HG03025 (cell line): Measurements from ENCODE around the gene PYROXD2.

ENCODE experiments used
- ATAC-seq: cut with Tn5 transposase; IDR thresholded peaks from one replicate; pipeline ENCODE4 v1.9.1; 2021; ENCODE audit warnings: mild to moderate bottlenecking, moderate library complexity; ENCODE audit not compliant: unreplicated experiment, low FRiP score

PYROXD2 gene

GRCh38 chr10:98414932-98415730, at the start of gene PYROXD2:
Gene PYROXD2 (minus strand): TSS chr10:98415182. CDS start chr10:98415135, 47 bp downstream.
- ATAC-seq, result no peak

GRCh38 chr10:98463976-98464754, 49.2 kb upstream of the PYROXD2 start:
- ATAC-seq, result no peak

- ATAC-seq, result no peak
Measured at GRCh38 chr10:98463016-98463415, 48.0 kb upstream of the PYROXD2 start.

GRCh38 chr10:98461500-98461842, 46.5 kb upstream of the PYROXD2 start:
- ATAC-seq, result no peak

DNA sequence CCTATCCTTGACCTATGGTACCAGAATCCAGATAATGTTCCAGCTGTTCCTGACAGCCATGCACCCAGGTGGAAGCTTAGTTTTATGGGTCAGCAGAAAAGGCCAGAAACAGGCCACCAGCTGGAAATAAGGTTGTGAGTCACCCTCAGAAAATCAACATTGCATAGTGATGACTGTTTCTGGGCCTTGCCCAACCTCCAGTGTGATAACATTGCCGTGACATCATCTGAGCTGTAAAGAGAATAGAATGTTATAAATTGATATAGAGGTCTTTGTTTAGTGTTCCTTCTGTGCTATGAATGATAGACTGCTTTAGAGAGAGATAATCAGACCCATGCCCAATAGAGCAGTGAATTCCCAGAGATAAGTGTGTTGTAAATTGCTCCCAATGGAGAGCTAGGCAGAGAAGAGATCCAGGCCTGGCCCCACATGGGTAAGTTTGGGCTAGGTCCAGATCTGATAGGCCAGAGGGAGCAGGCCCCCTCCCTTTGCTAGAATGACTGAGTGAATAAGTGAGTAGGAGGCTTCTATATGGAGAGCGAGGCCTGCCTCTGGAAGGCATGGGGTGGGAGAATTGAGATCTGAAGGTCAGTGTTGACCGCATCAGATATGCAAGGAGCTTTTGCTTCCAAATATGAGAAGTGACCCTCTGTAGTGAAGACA, 46.0 kb upstream of the PYROXD2 start:
- no peak for ATAC-seq

GRCh38 chr10:98458809-98459784, 44.1 kb upstream of the PYROXD2 start:
- no peak for ATAC-seq

DNA sequence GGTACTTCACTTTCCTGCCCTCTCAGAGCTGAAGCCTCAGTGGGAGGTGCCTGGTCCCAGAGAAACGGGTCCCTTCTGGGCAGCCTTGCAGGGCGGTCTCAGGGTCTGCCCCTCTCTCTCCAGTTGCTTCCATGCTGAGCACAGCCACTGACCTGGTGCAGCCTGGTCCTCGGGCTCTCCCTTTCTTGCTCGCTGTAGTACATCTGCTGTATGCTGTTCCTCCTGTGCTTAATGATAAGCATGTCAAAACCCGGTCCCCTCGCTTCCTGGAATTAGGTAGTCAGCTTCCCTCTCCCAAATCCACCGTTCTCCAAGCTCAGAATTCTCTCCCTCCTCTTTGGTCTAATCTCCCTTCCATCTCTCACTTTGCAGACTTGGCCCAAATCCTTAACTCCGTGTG, 42.7 kb upstream of the PYROXD2 start:
- no peak for ATAC-seq

- no peak for ATAC-seq
Measured at GRCh38 chr10:98456686-98457482, 41.9 kb upstream of the PYROXD2 start.

- no peak for ATAC-seq
Measured at GRCh38 chr10:98456043-98456570, 41.1 kb upstream of the PYROXD2 start.

DNA sequence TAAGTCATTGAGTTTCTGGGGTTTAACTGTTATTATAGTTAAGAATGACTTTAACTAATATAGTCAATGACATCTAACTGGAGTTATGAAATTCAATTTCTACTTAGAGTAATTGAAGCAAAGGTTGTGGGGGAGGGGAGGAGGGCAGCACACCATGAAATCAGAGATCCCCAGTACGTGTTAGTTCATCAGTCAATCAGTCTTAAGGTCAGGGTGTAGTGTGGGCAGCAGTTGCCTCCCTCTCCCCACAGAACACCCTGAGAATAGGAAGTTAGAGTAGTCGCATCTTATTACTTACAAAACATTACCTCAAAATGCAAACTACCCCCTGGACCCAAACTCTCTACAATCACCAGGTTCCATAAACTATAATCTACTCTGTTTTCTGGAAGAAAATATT, 38.7 kb upstream of the PYROXD2 start:
- no peak for ATAC-seq

DNA sequence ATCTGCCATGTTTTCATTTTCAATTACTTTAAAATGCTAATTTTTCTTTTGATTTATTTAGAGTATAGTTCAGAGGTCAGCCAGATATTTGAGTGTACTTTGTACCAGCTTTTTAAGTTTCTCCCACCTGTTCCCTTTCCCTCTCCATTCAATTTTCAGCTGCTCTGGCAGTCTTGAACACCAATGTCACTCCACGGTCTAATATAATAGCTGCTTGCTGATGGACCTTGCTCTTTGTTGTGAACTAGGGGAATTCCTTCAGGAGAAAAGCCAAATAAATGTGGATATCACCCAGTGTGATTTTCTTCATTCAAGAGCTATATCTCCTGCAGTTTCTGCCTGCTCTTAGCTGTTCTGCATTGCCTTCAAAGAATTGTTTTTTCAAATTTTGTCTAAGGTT, 35.6 kb upstream of the PYROXD2 start:
- ATAC-seq, result no peak

- ATAC-seq, result no peak
Measured at GRCh38 chr10:98449287-98449686, 34.3 kb upstream of the PYROXD2 start.

- peak; percentile 84 for ATAC-seq
Measured at GRCh38 chr10:98446661-98447221, 31.8 kb upstream of the PYROXD2 start, which contains the start of gene HPS1. Gene HPS1 (minus strand): TSS chr10:98446935. CDS start chr10:98443240, 3,695 bp downstream.

GRCh38 chr10:98446151-98446660, 31.2 kb upstream of the PYROXD2 start:
- ATAC-seq, result peak; percentile 45

DNA sequence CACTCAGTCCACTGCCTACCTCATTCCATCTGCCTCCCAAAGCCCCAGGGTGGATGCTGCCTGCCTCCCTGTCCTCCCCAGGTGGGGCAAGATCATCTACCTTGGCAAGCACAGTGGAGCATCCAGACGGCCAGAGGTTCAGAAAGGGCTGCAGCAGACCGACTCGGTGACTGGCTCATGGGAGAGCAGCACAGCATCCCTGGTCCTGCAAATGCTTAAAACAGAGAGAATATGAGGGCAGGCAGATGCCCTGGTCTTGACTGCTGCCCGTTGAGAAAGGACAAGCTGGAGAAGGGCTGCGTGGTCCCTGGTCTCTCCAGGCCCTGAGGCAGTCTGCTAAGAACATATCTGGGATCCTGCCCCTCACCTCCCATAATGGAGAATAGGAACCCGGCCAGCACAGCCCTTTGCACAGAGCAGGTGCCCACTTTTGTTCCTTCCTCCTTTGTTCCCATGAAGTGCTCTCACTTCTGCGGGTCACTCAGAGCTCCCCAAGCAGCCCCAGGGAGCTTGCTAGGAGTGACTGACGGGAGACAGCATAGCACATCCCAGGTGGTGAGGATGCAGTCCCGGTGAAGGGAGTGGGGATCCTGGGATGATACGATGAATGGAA, 30.3 kb upstream of the PYROXD2 start:
- ATAC-seq, result no peak

DNA sequence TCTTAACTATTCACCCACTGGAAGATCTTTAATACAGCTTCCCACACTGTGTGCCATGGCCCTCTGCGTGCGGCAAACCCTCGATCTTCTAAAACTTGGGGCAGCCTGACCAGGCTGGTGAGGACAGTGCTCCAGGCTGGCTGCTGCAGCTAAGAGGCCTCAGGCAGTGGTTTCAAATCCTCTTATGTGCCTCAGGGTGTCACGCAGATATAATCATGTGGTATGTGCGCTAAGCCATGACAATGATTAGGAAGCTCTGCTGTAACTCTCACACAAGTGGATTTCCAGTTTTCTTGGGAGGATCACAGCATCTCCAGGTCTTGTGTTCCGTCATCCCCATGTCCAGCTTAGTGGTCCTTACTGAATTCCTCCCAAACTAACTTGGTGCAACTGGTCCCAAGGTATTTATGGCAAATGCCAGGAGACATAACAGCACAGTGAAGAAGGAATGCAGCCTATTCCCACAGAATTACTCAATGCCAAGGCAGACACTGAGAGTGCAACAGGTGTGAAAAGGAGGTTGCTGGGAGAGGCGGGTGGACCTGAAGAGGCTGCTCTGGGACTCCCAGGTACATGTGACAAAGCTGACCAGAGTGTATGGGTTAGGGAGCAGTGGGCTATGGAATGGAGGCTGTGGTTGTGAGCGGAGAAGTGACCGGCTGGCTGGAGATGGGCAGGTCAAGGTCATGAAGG, 29.5 kb upstream of the PYROXD2 start:
- ATAC-seq, result no peak

DNA sequence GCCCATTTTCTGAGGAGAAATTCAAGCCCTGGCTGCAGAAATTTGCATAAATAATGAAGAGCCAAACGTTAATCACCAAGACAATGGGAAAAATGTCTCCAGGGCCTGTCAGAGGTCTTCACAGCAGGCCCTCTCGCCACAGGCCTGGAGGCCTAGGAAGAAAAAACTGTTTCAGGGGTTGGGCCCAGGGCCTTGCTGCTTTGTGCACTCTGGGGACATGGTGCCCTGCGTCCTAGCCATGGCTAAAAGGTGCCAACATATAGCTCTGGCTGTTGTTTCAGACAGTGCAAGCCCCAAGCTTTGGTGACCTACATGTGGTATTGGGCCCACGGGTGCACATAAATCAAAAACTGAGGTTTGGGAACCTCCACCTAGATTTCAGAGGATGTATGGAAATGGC, 23.7 kb upstream of the PYROXD2 start:
- ATAC-seq, result no peak
